Adrenal gland (tissue), 5 donors: ENCODE data around the gene CCNA2.

Source experiments
- CTCF ChIP-seq, 6 experiments: fragments of 450-650 bp in 4 of 6; fragments of 200-600 bp in 2 of 6; sonication (generic) in 1 of 6; IDR thresholded peaks; 1 replicate in 5 of 6; 2 replicates in 1 of 6; pipeline versions ENCODE4 v1.5.1 to v1.8.0; 2016 to 2021; ENCODE audit warnings: antibody characterized with exemption in 6 of 6, mild to moderate bottlenecking in 2 of 6, moderate library complexity in 1 of 6
- POLR2A ChIP-seq, 2 donors: fragments of 450-650 bp; IDR thresholded peaks; one replicate each; pipeline ENCODE4 v1.6.1; 2017; ENCODE audit warnings: antibody characterized with exemption in 2 of 2, mild to moderate bottlenecking in 2 of 2, moderate library complexity in 1 of 2
- donor health status: DM: no; HTN: no; CAD: no.

GRCh38 chr4:121790976-121791375 is 32.7 kb downstream of the CCNA2 start:
- TF ChIP-seq CTCF (IDR thresholded peaks at IDR 0.05) = no peak
- no peak for TF ChIP-seq POLR2A (IDR thresholded peaks at IDR 0.05)
